HG03045 (cell line): ENCODE results near the gene IFT52.
"Not testable (repeated sequence)": the region's sequence is repeated elsewhere in the genome, so short reads cannot be mapped to it uniquely, and the experiment has no call there.

ENCODE experiments used
- ATAC-seq: cut with Tn5 transposase; IDR thresholded peaks from one replicate; pipeline ENCODE4 v1.9.1; 2021; ENCODE audit warnings: mild to moderate bottlenecking, moderate library complexity; ENCODE audit not compliant: unreplicated experiment

The IFT52 gene

GRCh38 chr20:43650997-43651525, 60.3 kb downstream of the IFT52 start:
- no peak for ATAC-seq

- ATAC-seq, result not testable (repeated sequence)
These were observed 61.0 kb downstream of the IFT52 start for GRCh38 chr20:43651650-43652184.

GRCh38 chr20:43653966-43654365, 63.2 kb downstream of the IFT52 start:
- no peak for ATAC-seq

- not testable (repeated sequence) for ATAC-seq
These were observed 64.4 kb downstream of the IFT52 start for GRCh38 chr20:43655176-43655575.

- no peak for ATAC-seq
These were observed 65.2 kb downstream of the IFT52 start for GRCh38 chr20:43655937-43656336.

- ATAC-seq, result no peak
These were observed 67.5 kb downstream of the IFT52 start for GRCh38 chr20:43658069-43658722.

GRCh38 chr20:43658723-43659419, 68.1 kb downstream of the IFT52 start:
- no peak for ATAC-seq

GRCh38 chr20:43662943-43663655, 72.4 kb downstream of the IFT52 start:
- ATAC-seq, result no peak

- no peak for ATAC-seq
These were observed 74.9 kb downstream of the IFT52 start for GRCh38 chr20:43665466-43666176.

- ATAC-seq, result peak; percentile 75
These were observed 75.9 kb downstream of the IFT52 start, which contains the start of gene MYBL2 for GRCh38 chr20:43666376-43667328. MYBL2 (plus strand) TSS chr20:43667114; CDS start chr20:43667284, 170 bp downstream.

GRCh38 chr20:43667341-43668132, 76.8 kb downstream of the IFT52 start:
- ATAC-seq, result peak; percentile 7

- ATAC-seq, result no peak
These were observed 78.6 kb downstream of the IFT52 start for GRCh38 chr20:43669332-43669731.

- ATAC-seq, result no peak
These were observed 79.7 kb downstream of the IFT52 start for GRCh38 chr20:43670423-43670822.

GRCh38 chr20:43676368-43676767, 85.6 kb downstream of the IFT52 start:
- no peak for ATAC-seq

- no peak for ATAC-seq
These were observed 90.2 kb downstream of the IFT52 start for GRCh38 chr20:43680981-43681380.

- peak; percentile 20 for ATAC-seq
These were observed 90.8 kb downstream of the IFT52 start for GRCh38 chr20:43681468-43681942.

- peak; percentile 91 for ATAC-seq
These were observed 91.3 kb downstream of the IFT52 start for GRCh38 chr20:43681991-43682410.

GRCh38 chr20:43682446-43682845, 91.7 kb downstream of the IFT52 start:
- ATAC-seq, result peak; percentile 32
